HG03432 (cell line): ENCODE data around the gene STK32C.
"Not testable (repeated sequence)": the region's sequence is repeated elsewhere in the genome, so short reads cannot be mapped to it uniquely, and the experiment has no call there.

Source experiments
- ATAC-seq: cut with Tn5 transposase; IDR thresholded peaks from one replicate; pipeline ENCODE4 v1.9.1; 2021; ENCODE audit warnings: mild to moderate bottlenecking, moderate library complexity; ENCODE audit not compliant: unreplicated experiment

The STK32C gene

GRCh38 chr10:132302421-132303310 is 5.1 kb downstream of the STK32C start:
- ATAC-seq: no peak

GRCh38 chr10:132301371-132302330 is 6.1 kb downstream of the STK32C start:
- ATAC-seq: no peak

- ATAC-seq: no peak
Observed at GRCh38 chr10:132300582-132300981, 7.2 kb downstream of the STK32C start.

GRCh38 chr10:132299371-132300336 is 8.1 kb downstream of the STK32C start:
- no peak for ATAC-seq

GRCh38 chr10:132298038-132298881 is 9.5 kb downstream of the STK32C start:
- no peak for ATAC-seq

GRCh38 chr10:132297526-132297925 is 10.2 kb downstream of the STK32C start:
- ATAC-seq: no peak

- ATAC-seq: no peak
Observed at GRCh38 chr10:132296666-132297443, 10.9 kb downstream of the STK32C start.

- not testable (repeated sequence) for ATAC-seq
Observed at GRCh38 chr10:132295481-132295880, 12.3 kb downstream of the STK32C start.

GRCh38 chr10:132294561-132295318 is 13.0 kb downstream of the STK32C start:
- ATAC-seq: no peak

GRCh38 chr10:132293813-132294520 is 13.8 kb downstream of the STK32C start:
- ATAC-seq: no peak

- no peak for ATAC-seq
Observed at GRCh38 chr10:132293201-132293812, 14.4 kb downstream of the STK32C start.

- no peak for ATAC-seq
Observed at GRCh38 chr10:132292287-132293200, 15.2 kb downstream of the STK32C start.

GRCh38 chr10:132291826-132292225 is 15.9 kb downstream of the STK32C start:
- ATAC-seq: no peak

- no peak for ATAC-seq
Observed at GRCh38 chr10:132290631-132291030, 17.1 kb downstream of the STK32C start.

GRCh38 chr10:132289439-132289838 is 18.3 kb downstream of the STK32C start:
- ATAC-seq: no peak
